Measurements from ENCODE around the gene B9D2. TPM values are rescaled to one million over a fixed set of nuclear protein-coding genes. Genes with fewer than 3 reads are reported as not detected.

Gene B9D2
- total RNA-seq, 4 donors from 2014 or later: 6.4 to 9.3 TPM; not detected in 2

GRCh38 chr19:41398050-41398418, 34.1 kb upstream of the B9D2 start:
- Histone ChIP-seq H3K9me3 (no peaks in the 10 kb centered on the region), H3K27me3 (no peaks in the 10 kb centered on the region), H3K4me3 (peak overlapping the region; percentile 82 to 100 (median 94)), H3K4me1 (peaks cover 5 to 34% (median 21%) of the 10 kb centered on the region in 4 donors), H3K36me3 (no peaks in the 10 kb centered on the region), H3K27ac (peak overlapping the region; percentile 83 to 93 (median 90))
- intact Hi-C loops (cut with DNase I; ENCODE audit: low total_unique reads) (no loop called here), in situ Hi-C loops (cut with MboI; ENCODE audit: low pct_ligation_motif_present in 1 of 4, low pct_unique_long_range_greater_than_20kb in 1 of 4, low sequenced_read_pairs in 3 of 4) (no loop called here)
- 1 to 2% methylated on average over 4 to 5 of the region's 5 CpGs for WGBS, 2 donors (ENCODE audit: low coverage in 1 of 2)
- no peak for DNase-seq
- TF ChIP-seq POLR2AphosphoS5 (IDR thresholded peaks at IDR 0.05) (no peak), POLR2A (IDR thresholded peaks at IDR 0.05) (no peak), CTCF (IDR thresholded peaks at IDR 0.05) (no peak), EP300 (IDR thresholded peaks at IDR 0.05; ENCODE audit: low read depth) (no peak)

GRCh38 chr19:41397086-41398049, 33.4 kb upstream of the B9D2 start, which contains the start of the genes BCKDHA and EXOSC5:
TSS of gene BCKDHA (plus strand) at chr19:41397818. CDS start at chr19:41397828, 10 bp downstream.
TSS of gene EXOSC5 (minus strand) at chr19:41397359. CDS start at chr19:41397328, 31 bp downstream.
- TF ChIP-seq CTCF (IDR thresholded peaks at IDR 0.05): peak in 1 of 5 experiments; percentile 24
- peak; percentile 43 to 71 (median 66) for TF ChIP-seq POLR2AphosphoS5 (IDR thresholded peaks at IDR 0.05)
- no peak for TF ChIP-seq EP300 (IDR thresholded peaks at IDR 0.05; ENCODE audit: low read depth)
- TF ChIP-seq POLR2A (IDR thresholded peaks at IDR 0.05): peak; percentile 57
- intact Hi-C loops (cut with DNase I; ENCODE audit: low total_unique reads): no loop called here

GRCh38 chr19:41395355-41395754, 31.4 kb upstream of the B9D2 start:
- TF ChIP-seq POLR2A (IDR thresholded peaks at IDR 0.05): no peak
- TF ChIP-seq POLR2AphosphoS5 (IDR thresholded peaks at IDR 0.05): no peak
- no peak for TF ChIP-seq CTCF (IDR thresholded peaks at IDR 0.05)
- no peak for TF ChIP-seq EP300 (IDR thresholded peaks at IDR 0.05; ENCODE audit: low read depth)
- no peaks in the 10 kb centered on the region for H3K36me3 ChIP-seq
- no peak for DNase-seq
- in situ Hi-C loops (cut with MboI; ENCODE audit: low pct_ligation_motif_present in 1 of 4, low pct_unique_long_range_greater_than_20kb in 1 of 4, low sequenced_read_pairs in 3 of 4) (no loop called here), intact Hi-C loops (cut with DNase I; ENCODE audit: low total_unique reads) (no loop called here)
- no peak overlapping the region for H3K27ac ChIP-seq
- WGBS, 2 donors (ENCODE audit: low coverage in 1 of 2): 72 to 74% methylated on average over 4 to 6 of the region's 6 CpGs
- H3K4me1 ChIP-seq: peaks cover 5 to 34% (median 21%) of the 10 kb centered on the region in 4 donors
- no peaks in the 10 kb centered on the region for H3K27me3 ChIP-seq
- no peaks in the 10 kb centered on the region for H3K9me3 ChIP-seq
- no peak overlapping the region for H3K4me3 ChIP-seq

More at GRCh38 chr19:41397086-41398049, 33.4 kb upstream of the B9D2 start, which contains the start of the genes BCKDHA and EXOSC5:
- in situ Hi-C loops (cut with MboI; ENCODE audit: low pct_ligation_motif_present in 1 of 4, low pct_unique_long_range_greater_than_20kb in 1 of 4, low sequenced_read_pairs in 3 of 4): no loop called here
- H3K9me3 ChIP-seq: no peaks in the 10 kb centered on the region
- DNase-seq: peak; percentile 99
- peaks cover 5 to 34% (median 21%) of the 10 kb centered on the region in 4 donors for H3K4me1 ChIP-seq
- peak within 1 kb of the TSS; percentile 82 to 100 (median 94) for H3K4me3 ChIP-seq
- WGBS, 2 donors (ENCODE audit: low coverage in 1 of 2): 0% methylated on average over 5 to 46 of the region's 50 CpGs
- H3K27ac ChIP-seq: peak within 1 kb of the TSS; percentile 83 to 93 (median 90)
- no peaks in the 10 kb centered on the region for H3K27me3 ChIP-seq
- no peaks in the 10 kb centered on the region for H3K36me3 ChIP-seq

GRCh38 chr19:41392775-41393174, 28.8 kb upstream of the B9D2 start:
- intact Hi-C loops (cut with DNase I; ENCODE audit: low total_unique reads): no loop called here
- H3K36me3 ChIP-seq: peaks cover 0 to 4% (median 0%) of the 10 kb centered on the region in 4 donors
- H3K27ac ChIP-seq: no peak overlapping the region
- no peaks in the 10 kb centered on the region for H3K9me3 ChIP-seq
- no peak overlapping the region for H3K4me3 ChIP-seq
- WGBS, 2 donors (ENCODE audit: low coverage in 1 of 2): 83 to 91% methylated on average over 1 to 12 of the region's 12 CpGs
- DNase-seq: no peak
- in situ Hi-C loops (cut with MboI; ENCODE audit: low pct_ligation_motif_present in 1 of 4, low pct_unique_long_range_greater_than_20kb in 1 of 4, low sequenced_read_pairs in 3 of 4): no loop called here
- no peaks in the 10 kb centered on the region for H3K27me3 ChIP-seq
- H3K4me1 ChIP-seq: peaks cover 0 to 14% (median 9%) of the 10 kb centered on the region in 4 donors
- TF ChIP-seq EP300 (IDR thresholded peaks at IDR 0.05; ENCODE audit: low read depth) (no peak), CTCF (IDR thresholded peaks at IDR 0.05) (no peak), POLR2AphosphoS5 (IDR thresholded peaks at IDR 0.05) (no peak), POLR2A (IDR thresholded peaks at IDR 0.05) (no peak)

Data from transverse colon (tissue), 4 donors.